Testis (tissue), 3 donors: ENCODE results near the gene DAB1. TPM values are rescaled to one million over a fixed set of nuclear protein-coding genes. Genes with fewer than 3 reads are reported as not detected.

Experiments used
- DNase-seq: peaks from one replicate; pipeline ENCODE4 v3.0.0-alpha.2; 2019
- H3K27ac ChIP-seq, 2 donors: fragments of 200-600 bp; sonication (generic); one replicate each; pipeline ENCODE4 v1.5.1; 2019
- H3K27me3 ChIP-seq: fragments of 200-600 bp; sonication (generic); one replicate; pipeline ENCODE4 v1.5.1; 2019
- H3K36me3 ChIP-seq: fragments of 200-600 bp; sonication (generic); one replicate; pipeline ENCODE4 v1.5.1; 2017; ENCODE audit warnings: low read depth; ENCODE audit errors: missing control alignments
- H3K4me1 ChIP-seq: fragments of 200-600 bp; sonication (generic); one replicate; pipeline ENCODE4 v1.5.1; 2019
- H3K4me3 ChIP-seq, 2 donors: fragments of 200-600 bp; sonication (generic); one replicate each; pipeline ENCODE4 v1.5.1; 2017 to 2019
- H3K9me3 ChIP-seq: fragments of 200-600 bp; sonication (generic); one replicate; pipeline ENCODE4 v1.5.1; 2017
- POLR2A ChIP-seq: fragments of 450-650 bp; IDR thresholded peaks from one replicate; pipeline ENCODE4 v1.6.1; 2017; ENCODE audit warnings: antibody characterized with exemption, mild to moderate bottlenecking, moderate library complexity
- WGBS, 2 donors: methylation state at CpG; one replicate each; pipeline ENCODE4 v1.1.5; 2018; 5-methylcytosine and 5-hydroxymethylcytosine counted together
- intact Hi-C: fragments of 100-400 bp; cut with DNase I; formaldehyde crosslinking; loops from one replicate; pipeline ENCODE4 v1.15.1; 2023; ENCODE audit warnings: low total_unique reads
- polyA plus RNA-seq: library from polyadenylated mRNA; stranded (reverse); fragments of 350-450 nt; fragmentation: Illumina TruSeq; extraction: RNeasy Lipid Tissue Mini Kit (QIAGEN cat#74804); gene quantifications from one replicate; pipeline ENCODE4 v1.2.3, GENCODE V29; 2014; ENCODE audit warnings: low read depth, low replicate concordance; ENCODE audit not compliant: insufficient read depth
- total RNA-seq, 2 donors: library from RNA; depleted of rRNA; stranded (reverse); fragments of >200 nt; gene quantifications; one replicate each; pipeline ENCODE4 v1.2.3, GENCODE V29; 2016
- TF ChIP-seq, protein P1 (sequence below), 3 experiments: fragments of 450-650 bp in 2 of 3; fragments of 200-600 bp in 1 of 3; sonication (generic) in 1 of 3; IDR thresholded peaks; one replicate each; pipeline ENCODE4 v1.5.1; 2016 to 2019; ENCODE audit warnings: antibody characterized with exemption in 3 of 3, mild to moderate bottlenecking in 2 of 3, moderate library complexity in 1 of 3

The DAB1 gene
- total and polyA plus RNA-seq, 3 donors from 2014 or later, result 0.79 to 1.7 (median 1.2) TPM

DNA sequence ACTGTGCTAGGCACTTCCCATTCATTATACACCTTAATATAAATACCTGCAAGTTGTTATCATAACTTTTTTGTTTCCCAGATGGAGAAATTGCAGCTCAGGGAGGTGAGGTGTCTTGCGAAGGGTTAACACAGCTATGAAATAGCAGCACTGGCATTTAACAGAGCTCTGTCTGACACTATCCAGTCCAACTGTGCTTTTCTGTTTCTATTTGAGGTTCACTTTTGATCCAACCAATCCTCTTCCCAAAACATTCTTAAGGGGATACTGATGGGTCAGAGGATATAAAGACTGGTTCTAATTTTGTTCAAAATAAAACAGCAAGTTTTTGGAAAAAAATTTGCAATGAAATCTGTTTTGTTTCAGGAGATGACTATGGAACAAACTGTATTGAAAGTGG, 411.5 kb downstream of the DAB1 start:
- Histone ChIP-seq H3K4me1 (no peaks in the 10 kb centered on the region), H3K9me3 (no peaks in the 10 kb centered on the region), H3K27me3 (no peaks in the 10 kb centered on the region), H3K27ac (no peak overlapping the region), H3K4me3 (no peak overlapping the region), H3K36me3 (no peaks in the 10 kb centered on the region)
- no peak for TF ChIP-seq POLR2A
- TF ChIP-seq, protein P1, sequence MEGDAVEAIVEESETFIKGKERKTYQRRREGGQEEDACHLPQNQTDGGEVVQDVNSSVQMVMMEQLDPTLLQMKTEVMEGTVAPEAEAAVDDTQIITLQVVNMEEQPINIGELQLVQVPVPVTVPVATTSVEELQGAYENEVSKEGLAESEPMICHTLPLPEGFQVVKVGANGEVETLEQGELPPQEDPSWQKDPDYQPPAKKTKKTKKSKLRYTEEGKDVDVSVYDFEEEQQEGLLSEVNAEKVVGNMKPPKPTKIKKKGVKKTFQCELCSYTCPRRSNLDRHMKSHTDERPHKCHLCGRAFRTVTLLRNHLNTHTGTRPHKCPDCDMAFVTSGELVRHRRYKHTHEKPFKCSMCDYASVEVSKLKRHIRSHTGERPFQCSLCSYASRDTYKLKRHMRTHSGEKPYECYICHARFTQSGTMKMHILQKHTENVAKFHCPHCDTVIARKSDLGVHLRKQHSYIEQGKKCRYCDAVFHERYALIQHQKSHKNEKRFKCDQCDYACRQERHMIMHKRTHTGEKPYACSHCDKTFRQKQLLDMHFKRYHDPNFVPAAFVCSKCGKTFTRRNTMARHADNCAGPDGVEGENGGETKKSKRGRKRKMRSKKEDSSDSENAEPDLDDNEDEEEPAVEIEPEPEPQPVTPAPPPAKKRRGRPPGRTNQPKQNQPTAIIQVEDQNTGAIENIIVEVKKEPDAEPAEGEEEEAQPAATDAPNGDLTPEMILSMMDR (IDR thresholded peaks at IDR 0.05), result no peak
- WGBS, 2 donors, result 100% methylated on average over 1 of the region's 1 CpG
- DNase-seq, result no peak
- intact Hi-C loops, result no loop called here

DNA sequence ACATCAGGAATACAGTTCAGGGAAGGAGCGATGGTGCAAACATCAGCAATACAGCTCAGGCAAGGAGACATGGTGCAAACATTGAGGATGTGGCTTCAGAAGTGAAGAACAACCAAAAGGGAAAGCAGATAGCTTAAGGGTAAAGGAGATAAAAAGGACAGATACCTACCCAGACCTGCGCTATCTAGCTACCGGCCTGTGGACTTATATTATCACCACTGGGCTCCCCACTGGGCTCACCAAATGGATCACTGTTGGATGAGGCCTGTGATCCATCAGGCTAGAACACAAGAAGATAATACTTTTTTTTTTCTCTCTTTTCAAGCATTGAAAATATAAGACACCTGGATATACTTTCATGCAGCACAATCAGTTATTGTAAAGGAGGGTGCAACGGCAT, 413.3 kb downstream of the DAB1 start:
- no peaks in the 10 kb centered on the region for H3K4me1 ChIP-seq
- no peaks in the 10 kb centered on the region for H3K27me3 ChIP-seq
- DNase-seq, result no peak
- H3K4me3 ChIP-seq, result no peak overlapping the region
- intact Hi-C loops, result no loop called here
- H3K27ac ChIP-seq, result no peak overlapping the region
- no peaks in the 10 kb centered on the region for H3K9me3 ChIP-seq
- no peak for TF ChIP-seq POLR2A
- TF ChIP-seq, protein P1 (IDR thresholded peaks at IDR 0.05), result no peak
- no peaks in the 10 kb centered on the region for H3K36me3 ChIP-seq
- 92 to 96% methylated on average over 4 of the region's 4 CpGs for WGBS, 2 donors

DNA sequence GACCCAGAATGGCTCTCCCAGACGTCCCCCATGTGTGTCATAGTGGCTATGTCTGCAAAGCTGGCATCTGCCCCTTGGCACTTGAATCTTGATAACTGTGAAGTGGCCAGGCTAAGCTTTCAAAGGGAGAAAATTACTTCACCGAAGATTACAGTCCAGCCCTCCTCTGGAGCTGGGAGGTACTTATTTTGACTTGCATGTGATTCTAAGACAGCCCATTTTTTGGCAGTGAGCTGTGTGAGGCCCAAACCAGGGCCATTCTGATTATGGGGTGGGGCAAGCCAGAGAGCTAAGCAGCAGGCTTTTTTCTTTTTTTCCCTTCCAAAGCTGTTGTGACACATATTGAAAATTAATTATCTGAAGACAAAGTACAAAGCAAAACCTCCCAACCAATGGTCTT, 415.9 kb downstream of the DAB1 start:
- DNase-seq, result no peak
- no peaks in the 10 kb centered on the region for H3K27me3 ChIP-seq
- H3K36me3 ChIP-seq, result no peaks in the 10 kb centered on the region
- H3K4me1 ChIP-seq, result no peaks in the 10 kb centered on the region
- intact Hi-C loops, result no loop called here
- H3K4me3 ChIP-seq, result no peak overlapping the region
- WGBS, 2 donors, result 83 to 88% methylated on average over 2 of the region's 2 CpGs
- no peak overlapping the region for H3K27ac ChIP-seq
- TF ChIP-seq, protein P1 (IDR thresholded peaks at IDR 0.05), result no peak
- TF ChIP-seq POLR2A, result no peak
- no peaks in the 10 kb centered on the region for H3K9me3 ChIP-seq

DNA sequence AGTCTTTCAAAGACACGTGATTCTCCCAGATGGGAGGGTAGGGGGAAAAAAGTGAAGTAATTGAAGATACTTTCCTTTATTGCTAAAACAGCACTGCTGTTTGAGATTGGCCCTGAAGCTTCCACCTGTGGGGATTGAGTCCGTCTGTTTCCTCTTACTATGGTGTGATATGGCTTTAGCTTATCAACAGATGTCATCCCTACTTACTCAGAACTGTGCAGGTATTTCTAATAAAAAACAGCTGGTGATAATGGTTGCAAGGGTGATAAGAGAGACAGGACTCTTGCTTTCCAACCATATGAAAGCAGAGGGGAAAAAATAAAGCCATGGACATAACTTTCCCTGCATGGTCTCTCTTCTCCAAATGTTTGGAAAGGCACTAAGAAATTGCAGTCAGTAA, 416.4 kb downstream of the DAB1 start:
- TF ChIP-seq, protein P1 (IDR thresholded peaks at IDR 0.05), result no peak
- TF ChIP-seq POLR2A, result no peak
- no peaks in the 10 kb centered on the region for H3K9me3 ChIP-seq
- H3K27ac ChIP-seq, result no peak overlapping the region
- H3K36me3 ChIP-seq, result no peaks in the 10 kb centered on the region
- no peaks in the 10 kb centered on the region for H3K4me1 ChIP-seq
- no peaks in the 10 kb centered on the region for H3K27me3 ChIP-seq
- intact Hi-C loops, result no loop called here
- no peak overlapping the region for H3K4me3 ChIP-seq
- 83 to 86% methylated on average over 2 of the region's 2 CpGs for WGBS, 2 donors
- DNase-seq, result no peak

DNA sequence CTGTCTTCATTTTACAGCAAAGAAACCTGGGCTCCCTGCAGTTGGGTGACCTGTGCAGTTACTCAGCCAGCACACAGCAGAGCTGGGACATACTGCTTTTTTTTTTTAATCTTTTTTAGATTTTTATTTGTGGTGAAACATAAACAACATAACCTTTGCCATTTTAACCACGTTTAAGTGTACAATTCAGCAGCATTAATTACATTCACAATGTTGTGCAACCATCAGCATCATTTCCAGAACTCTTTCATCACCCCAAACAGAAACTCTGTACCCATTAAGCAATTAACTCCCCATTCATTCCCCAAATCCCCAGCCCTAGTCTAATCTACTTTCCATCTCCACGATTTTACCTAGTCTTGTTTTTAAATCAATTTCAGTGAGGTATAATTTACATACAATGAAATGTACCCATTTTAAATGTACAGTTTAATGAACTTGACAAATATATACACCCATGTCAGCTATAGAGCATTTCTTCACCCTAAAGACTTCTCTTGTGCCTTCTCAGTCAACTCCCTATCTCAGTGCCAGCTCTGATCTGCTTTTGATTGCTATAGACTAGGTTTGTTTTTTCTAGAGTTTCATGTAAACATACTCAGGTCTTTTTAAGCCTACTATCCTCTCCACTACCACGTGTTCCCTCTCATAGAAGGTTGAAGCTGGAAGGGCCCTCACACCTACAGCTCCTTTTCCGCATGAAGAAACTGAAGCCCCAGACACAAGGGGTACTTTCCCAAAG, 420.3 kb downstream of the DAB1 start:
- H3K4me3 ChIP-seq, result no peak overlapping the region
- WGBS, 2 donors, result 73 to 79% methylated on average over 4 of the region's 4 CpGs

More for the DNA sequence above, 420.3 kb downstream of the DAB1 start:
- TF ChIP-seq, protein P1 (IDR thresholded peaks at IDR 0.05), result no peak
- no peak for TF ChIP-seq POLR2A
- intact Hi-C loops, result no loop called here
- Histone ChIP-seq H3K36me3 (no peaks in the 10 kb centered on the region), H3K9me3 (no peaks in the 10 kb centered on the region), H3K27ac (no peak overlapping the region), H3K4me1 (no peaks in the 10 kb centered on the region), H3K27me3 (no peaks in the 10 kb centered on the region)
- no peak for DNase-seq
